Globus pallidus (tissue), 1 donor: ENCODE results near the gene KIRREL3.

Experiments
- DNase-seq: peaks from one replicate; pipeline ENCODE4 v3.0.0-alpha.2; 2015; ENCODE audit warnings: low spot score

The KIRREL3 gene

GRCh38 chr11:126781942-126782341, 218.6 kb downstream of the KIRREL3 start:
- no peak for DNase-seq

DNA sequence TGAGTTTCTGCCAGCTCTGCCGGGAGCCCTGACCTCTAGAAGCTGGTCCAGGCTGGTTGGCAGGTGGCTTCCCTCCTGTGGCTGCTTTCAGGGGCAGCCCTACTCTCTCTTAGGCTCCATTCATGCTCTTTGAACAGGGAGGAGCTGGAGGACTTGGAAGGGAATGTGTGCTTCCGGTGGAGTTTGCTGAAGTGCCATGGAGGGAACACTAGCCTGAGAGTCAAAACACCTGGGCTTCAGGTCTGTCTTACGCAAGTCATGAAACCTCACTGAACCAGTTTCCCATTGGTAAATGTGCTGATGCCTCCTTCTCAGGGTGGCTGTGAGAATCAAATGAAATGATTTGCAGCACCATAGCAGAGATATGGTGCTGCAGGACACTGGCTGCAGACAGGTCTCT, 224.5 kb downstream of the KIRREL3 start:
- DNase-seq: no peak

- DNase-seq: no peak
Observed at GRCh38 chr11:126772267-126772666, 228.3 kb downstream of the KIRREL3 start.

DNA sequence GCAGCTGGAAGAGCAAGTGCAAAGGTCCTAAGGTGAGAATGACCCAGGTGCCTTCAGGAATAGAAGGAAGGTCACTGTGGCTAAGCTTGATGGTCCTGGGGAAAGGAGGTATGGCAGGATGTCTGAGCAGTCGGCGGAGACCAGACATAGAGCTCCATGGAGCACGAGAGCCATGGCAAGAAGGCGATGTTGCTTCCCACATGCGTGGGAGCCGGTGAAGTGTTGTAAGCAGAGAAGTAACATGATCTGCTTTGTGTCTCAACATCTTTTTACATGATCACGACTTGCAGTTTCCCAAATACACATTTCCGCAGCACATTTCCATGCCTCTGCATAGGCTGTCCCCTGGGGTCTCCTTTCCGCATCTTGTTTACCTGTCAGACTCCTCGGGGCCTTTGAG, 231.9 kb downstream of the KIRREL3 start:
- DNase-seq: no peak

GRCh38 chr11:126766440-126766839, 234.1 kb downstream of the KIRREL3 start:
- no peak for DNase-seq

GRCh38 chr11:126765196-126765595, 235.4 kb downstream of the KIRREL3 start:
- DNase-seq: no peak

- DNase-seq: no peak
Observed at GRCh38 chr11:126764231-126764630, 236.3 kb downstream of the KIRREL3 start.

DNA sequence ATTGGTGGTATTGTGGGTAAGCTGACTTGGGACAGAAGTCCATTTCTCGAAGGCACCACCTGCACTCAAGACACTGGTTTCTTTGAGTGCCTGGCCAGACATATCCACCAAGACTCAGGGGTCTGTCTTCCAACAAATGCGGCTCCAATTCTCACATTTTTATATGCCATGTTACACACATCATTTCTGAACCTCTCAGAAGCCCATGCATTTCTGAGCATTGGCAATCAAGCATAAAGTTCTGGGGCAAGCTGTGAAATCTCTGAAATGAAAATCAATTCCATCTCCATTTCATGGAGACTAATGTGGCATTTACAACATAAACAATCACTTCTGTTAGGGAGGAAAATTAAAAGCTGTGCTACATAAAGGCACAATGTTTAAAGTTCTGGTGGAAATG, 243.7 kb downstream of the KIRREL3 start:
- DNase-seq: no peak

GRCh38 chr11:126756421-126756820, 244.1 kb downstream of the KIRREL3 start:
- no peak for DNase-seq

DNA sequence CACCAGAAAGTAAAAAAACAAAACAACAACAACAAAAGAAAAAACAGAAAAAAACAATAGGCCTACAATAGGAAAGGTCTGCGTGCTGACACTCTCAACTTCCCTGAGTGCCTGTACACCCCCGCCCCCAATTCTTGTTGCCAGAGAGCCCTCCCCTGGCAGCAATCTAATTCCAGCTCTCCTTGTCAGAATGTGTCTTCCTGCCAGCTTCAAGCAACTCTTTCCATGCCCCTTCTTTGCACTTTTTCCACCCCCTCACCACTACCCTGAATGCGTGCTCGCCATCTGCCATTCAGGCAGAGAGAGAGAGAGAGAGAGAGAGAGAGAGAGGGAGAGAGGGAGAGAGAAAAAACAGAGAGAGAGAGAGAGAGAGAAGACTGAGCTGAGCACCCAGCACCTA, 245.0 kb downstream of the KIRREL3 start:
- DNase-seq: no peak

DNA sequence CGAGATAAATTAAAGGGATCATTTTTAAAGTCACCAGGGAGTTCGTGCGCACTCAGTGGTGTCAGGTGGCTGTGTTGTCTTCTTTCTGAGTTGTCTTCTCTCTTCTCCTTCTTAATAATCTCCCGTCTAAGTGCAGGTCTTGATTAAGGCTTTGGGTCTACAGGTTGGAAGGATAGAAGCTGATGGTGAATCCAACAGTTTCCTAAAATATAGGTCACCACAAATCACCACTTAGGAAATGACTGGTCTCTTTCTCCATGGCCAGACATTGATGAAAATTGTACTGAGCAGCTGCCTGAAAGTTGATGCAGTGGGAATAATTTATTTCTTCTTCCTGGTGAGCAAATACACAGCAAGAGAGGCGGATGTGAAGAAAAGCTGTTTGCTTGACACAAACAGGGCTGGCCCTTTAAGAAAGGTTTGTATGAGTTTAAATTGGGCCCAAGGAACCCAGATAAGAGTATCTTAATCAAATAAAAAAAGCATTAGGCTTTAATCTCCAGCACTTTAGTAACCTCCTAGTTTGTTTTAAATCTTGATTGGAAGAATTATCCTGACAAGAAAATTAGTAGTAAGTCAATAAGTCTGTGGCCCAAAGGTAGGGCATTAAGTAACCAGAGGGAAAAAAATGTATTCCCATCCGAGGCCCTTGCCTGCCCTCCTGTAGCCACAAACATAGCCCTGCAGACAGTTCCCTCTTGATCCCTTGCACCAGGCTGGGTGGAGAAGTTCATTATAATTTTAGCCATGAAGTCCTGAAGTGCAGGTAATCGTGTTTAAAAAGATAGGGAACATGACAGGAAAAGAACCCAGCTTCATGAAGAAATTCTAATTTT, 245.8 kb downstream of the KIRREL3 start:
- no peak for DNase-seq

- no peak for DNase-seq
Observed at GRCh38 chr11:126753990-126754389, 246.6 kb downstream of the KIRREL3 start.

- DNase-seq: no peak
Observed at GRCh38 chr11:126751242-126751641, 249.3 kb downstream of the KIRREL3 start.

GRCh38 chr11:126748793-126749192, 251.8 kb downstream of the KIRREL3 start:
- no peak for DNase-seq

GRCh38 chr11:126748100-126748791, 252.3 kb downstream of the KIRREL3 start:
- no peak for DNase-seq

- no peak for DNase-seq
Observed at GRCh38 chr11:126747315-126747714, 253.3 kb downstream of the KIRREL3 start.

GRCh38 chr11:126746443-126746842, 254.1 kb downstream of the KIRREL3 start:
- DNase-seq: no peak

- DNase-seq: no peak
Observed at GRCh38 chr11:126744699-126745098, 255.9 kb downstream of the KIRREL3 start.

DNA sequence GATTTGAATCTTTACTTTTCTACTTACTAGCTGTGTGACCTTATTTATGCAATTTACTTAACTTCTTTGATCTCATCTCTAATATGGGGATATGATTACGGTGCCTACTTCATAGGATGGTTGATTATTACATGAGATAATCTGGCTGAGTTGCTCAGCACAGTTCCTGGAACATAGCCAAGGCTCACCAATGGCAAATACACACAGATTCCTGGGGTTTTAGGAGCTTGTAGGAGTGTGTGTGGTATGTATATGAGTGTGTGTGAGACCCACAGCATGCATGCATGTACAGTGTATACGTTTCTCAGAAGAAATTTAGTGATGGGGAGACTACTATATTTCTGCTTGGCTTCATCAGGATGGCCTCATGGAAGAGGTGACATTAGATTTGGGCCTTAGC, 256.9 kb downstream of the KIRREL3 start:
- DNase-seq: no peak

DNA sequence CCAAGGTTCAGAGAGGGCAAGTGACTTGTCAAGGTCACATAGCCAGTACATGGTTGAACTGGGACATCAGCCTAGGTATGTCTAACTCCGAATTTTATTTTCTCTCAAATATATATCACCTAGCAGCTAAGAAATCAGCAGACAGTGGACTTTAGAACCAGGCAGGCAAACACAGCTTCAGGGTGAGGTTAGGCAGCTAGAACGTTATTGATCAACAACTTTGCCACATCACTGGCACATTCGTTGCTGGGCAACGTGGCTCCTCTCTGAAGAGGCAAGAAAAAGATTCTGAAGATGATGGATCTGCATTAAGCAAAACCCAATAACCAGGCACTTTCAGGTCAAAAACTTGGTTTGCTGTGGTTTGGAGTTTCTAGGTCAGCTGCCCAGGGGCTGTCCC, 258.0 kb downstream of the KIRREL3 start:
- DNase-seq: no peak

- DNase-seq: no peak
Observed at GRCh38 chr11:126740846-126741245, 259.7 kb downstream of the KIRREL3 start.

GRCh38 chr11:126739499-126740145, 260.9 kb downstream of the KIRREL3 start:
- no peak for DNase-seq
